Panc1 (cell line): ENCODE data around the gene GLB1L2. TPM values are rescaled to one million over a fixed set of nuclear protein-coding genes. Genes with fewer than 3 reads are reported as not detected.

ENCODE experiments used
- ATAC-seq: fragments of 200-7000 bp; cut with Tn5 transposase; 2 replicates; pipeline ENCODE4 v1.9.1; 2020; ENCODE audit warnings: mild to moderate bottlenecking, moderate library complexity
- BruUV-seq: library from RNA; stranded (reverse); fragments of 400-500 nt; replicated peaks from 2 replicates; lab custom pipeline; 2021; lab: Mats Ljungman, UMichigan
- CTCF ChIA-PET: fragments of 300-600 bp; sonication (Branson Sonifier 250); formaldehyde crosslinking; loops from one replicate; lab custom pipeline; 2022; ENCODE audit warnings: antibody characterized with exemption; lab: Charles Lee
- POLR2A ChIA-PET: fragments of 300-600 bp; sonication (Branson Sonifier 250); formaldehyde crosslinking; loops from one replicate; lab custom pipeline; 2022; ENCODE audit warnings: antibody characterized with exemption; lab: Charles Lee
- DNase-seq: peaks from one replicate; pipeline ENCODE4 v3.0.0-alpha.2; 2010; ENCODE audit warnings: low read depth, low spot score
- H3K27ac ChIP-seq: 2 replicates; pipeline ENCODE4 v1.5.1; 2011; ENCODE audit warnings: mild to moderate bottlenecking, low read length, inconsistent platforms
- H3K27me3 ChIP-seq: fragments of 200-500 bp; sonication (Bioruptor generic); 2 replicates; pipeline ENCODE4 v1.6.0; 2014; ENCODE audit warnings: low read length, inconsistent platforms; ENCODE audit not compliant: control insufficient read depth, insufficient read depth
- H3K36me3 ChIP-seq: fragments of 200-500 bp; sonication (Bioruptor generic); 2 replicates; pipeline ENCODE4 v1.5.1; 2014; ENCODE audit warnings: inconsistent platforms, mild to moderate bottlenecking, low read length, moderate library complexity; ENCODE audit not compliant: control insufficient read depth, insufficient read depth
- H3K4me1 ChIP-seq: 2 replicates; pipeline ENCODE4 v1.5.1; 2011; ENCODE audit warnings: inconsistent platforms, mild to moderate bottlenecking, low read length, moderate library complexity; ENCODE audit not compliant: control insufficient read depth, insufficient read depth
- H3K4me3 ChIP-seq, 2 experiments: 2 replicates each; pipeline ENCODE4 v1.5.1; 2011 to 2012; ENCODE audit warnings: low read depth in 2 of 2, low read length in 2 of 2, mild to moderate bottlenecking in 2 of 2, inconsistent platforms in 1 of 2, moderate library complexity in 1 of 2
- H3K9me3 ChIP-seq: fragments of 200-500 bp; sonication (Bioruptor generic); 2 replicates; pipeline ENCODE4 v1.5.1; 2014; ENCODE audit warnings: low read depth, mild to moderate bottlenecking, inconsistent platforms, low read length, moderate library complexity; ENCODE audit not compliant: control insufficient read depth, insufficient read depth
- POLR2AphosphoS5 ChIP-seq: IDR thresholded peaks from 2 replicates; pipeline ENCODE4 v1.6.1; 2012; ENCODE audit warnings: mild to moderate bottlenecking, low read depth, low read length, moderate library complexity
- SIN3A ChIP-seq: IDR thresholded peaks from 2 replicates; pipeline ENCODE4 v1.6.1; 2012; ENCODE audit warnings: low read depth, mild to moderate bottlenecking, low read length, moderate library complexity, borderline replicate concordance; ENCODE audit not compliant: insufficient read depth
- TCF7L2 ChIP-seq: IDR thresholded peaks from 2 replicates; pipeline ENCODE4 v1.6.1; 2011; ENCODE audit warnings: mild to moderate bottlenecking, low read depth, low read length, inconsistent platforms
- in situ Hi-C: cut with HindIII; loops from 2 replicates; pipeline ENCODE4 v1.10.0; 2016; ENCODE audit warnings: low sequenced_read_pairs, low pct_unique_long_range_greater_than_20kb
- intact Hi-C: fragments of 100-400 bp; cut with micrococcal nuclease; formaldehyde crosslinking; loops from one replicate; pipeline ENCODE4 v1.10.0; 2022; ENCODE audit not compliant: unreplicated experiment
- total RNA-seq: library from RNA; stranded (reverse); gene quantifications from one replicate; pipeline ENCODE4 v1.2.1, GENCODE V29; 2021; ENCODE audit not compliant: unreplicated experiment
- TF ChIP-seq, protein P1 (sequence below), 2 experiments: IDR thresholded peaks; 2 replicates each; pipeline ENCODE4 v1.6.1; 2011 to 2012; ENCODE audit warnings: low read depth in 2 of 2, control low read depth in 1 of 2, low read length in 1 of 2, mild to moderate bottlenecking in 1 of 2, moderate library complexity in 1 of 2; ENCODE audit not compliant: insufficient read depth in 1 of 2
- TF ChIP-seq, protein P2 (sequence below): fragments of 450-650 bp; IDR thresholded peaks from 2 replicates; pipeline ENCODE4 v1.5.1; 2017; ENCODE audit warnings: mild to moderate bottlenecking

GLB1L2 gene
- total RNA-seq, 1 experiment from 2014 or later: 10.4 TPM

DNA sequence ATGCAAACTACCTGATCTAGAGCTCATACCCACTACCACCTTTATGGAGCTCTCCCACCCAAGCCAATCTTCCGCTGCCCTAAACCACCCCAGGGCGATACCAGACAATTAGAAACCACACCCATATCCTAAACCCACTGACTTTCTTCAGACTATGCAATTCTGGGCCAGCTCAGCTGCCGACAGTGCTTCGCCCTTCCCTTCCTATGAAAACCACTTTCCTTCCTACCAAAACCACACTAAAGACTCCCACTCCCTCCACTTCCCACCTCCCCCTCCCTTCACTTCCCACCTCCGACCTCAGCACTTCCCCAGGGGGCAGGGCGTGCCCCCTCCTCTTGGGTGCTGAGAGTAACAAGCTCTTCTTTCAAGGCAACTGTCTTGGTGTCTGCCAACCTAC is 55.2 kb downstream of the GLB1L2 start:
- CTCF ChIA-PET: no interaction called here

DNA sequence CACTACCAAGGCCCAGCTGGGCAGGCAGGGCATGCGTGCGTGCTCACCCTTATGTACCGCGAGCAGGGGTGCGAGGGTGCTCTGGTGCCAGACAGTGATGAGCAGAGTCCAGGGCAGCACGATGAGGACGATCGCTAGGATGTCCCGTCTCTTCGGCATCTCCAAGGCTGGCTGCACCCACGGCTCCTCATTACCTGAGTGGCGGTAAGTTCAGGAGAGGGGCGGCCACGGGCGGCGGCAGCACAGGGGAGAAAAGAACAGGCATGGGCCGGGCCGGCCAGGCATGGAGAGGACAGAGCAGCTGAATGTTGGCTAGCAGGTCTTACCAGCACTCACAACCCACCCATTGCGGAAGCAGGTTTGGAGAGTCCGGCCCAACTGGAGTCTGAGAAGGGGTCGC is 55.7 kb downstream of the GLB1L2 start:
- no TSS peak for BruUV-seq
- Histone ChIP-seq H3K27ac (no peak overlapping the region), H3K4me3 (no peak overlapping the region), H3K4me1 (no peaks in the 10 kb centered on the region), H3K9me3 (no peaks in the 10 kb centered on the region), H3K27me3 (peaks cover 6% of the 10 kb centered on the region; the same call in 1 of the 2 replicates), H3K36me3 (no peaks in the 10 kb centered on the region)
- ATAC-seq: no peak
- ChIA-PET CTCF (no interaction called here), POLR2A (interaction anchor here (0.7 kb wide), 1 partner anchor 416 kb away, joined by 7 read pairs; no protein-coding TSS in a partner anchor)
- in situ Hi-C loops: no loop called here
- no peak for DNase-seq
- TF ChIP-seq SIN3A (no peak), TCF7L2 (no peak), POLR2AphosphoS5 (no peak)
- TF ChIP-seq, protein P1, sequence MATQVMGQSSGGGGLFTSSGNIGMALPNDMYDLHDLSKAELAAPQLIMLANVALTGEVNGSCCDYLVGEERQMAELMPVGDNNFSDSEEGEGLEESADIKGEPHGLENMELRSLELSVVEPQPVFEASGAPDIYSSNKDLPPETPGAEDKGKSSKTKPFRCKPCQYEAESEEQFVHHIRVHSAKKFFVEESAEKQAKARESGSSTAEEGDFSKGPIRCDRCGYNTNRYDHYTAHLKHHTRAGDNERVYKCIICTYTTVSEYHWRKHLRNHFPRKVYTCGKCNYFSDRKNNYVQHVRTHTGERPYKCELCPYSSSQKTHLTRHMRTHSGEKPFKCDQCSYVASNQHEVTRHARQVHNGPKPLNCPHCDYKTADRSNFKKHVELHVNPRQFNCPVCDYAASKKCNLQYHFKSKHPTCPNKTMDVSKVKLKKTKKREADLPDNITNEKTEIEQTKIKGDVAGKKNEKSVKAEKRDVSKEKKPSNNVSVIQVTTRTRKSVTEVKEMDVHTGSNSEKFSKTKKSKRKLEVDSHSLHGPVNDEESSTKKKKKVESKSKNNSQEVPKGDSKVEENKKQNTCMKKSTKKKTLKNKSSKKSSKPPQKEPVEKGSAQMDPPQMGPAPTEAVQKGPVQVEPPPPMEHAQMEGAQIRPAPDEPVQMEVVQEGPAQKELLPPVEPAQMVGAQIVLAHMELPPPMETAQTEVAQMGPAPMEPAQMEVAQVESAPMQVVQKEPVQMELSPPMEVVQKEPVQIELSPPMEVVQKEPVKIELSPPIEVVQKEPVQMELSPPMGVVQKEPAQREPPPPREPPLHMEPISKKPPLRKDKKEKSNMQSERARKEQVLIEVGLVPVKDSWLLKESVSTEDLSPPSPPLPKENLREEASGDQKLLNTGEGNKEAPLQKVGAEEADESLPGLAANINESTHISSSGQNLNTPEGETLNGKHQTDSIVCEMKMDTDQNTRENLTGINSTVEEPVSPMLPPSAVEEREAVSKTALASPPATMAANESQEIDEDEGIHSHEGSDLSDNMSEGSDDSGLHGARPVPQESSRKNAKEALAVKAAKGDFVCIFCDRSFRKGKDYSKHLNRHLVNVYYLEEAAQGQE (IDR thresholded peaks at IDR 0.05; ENCODE audit: insufficient read depth in 1 of 2, low read depth in 2 of 2, low read length in 1 of 2): no peak
- TF ChIP-seq, protein P2, sequence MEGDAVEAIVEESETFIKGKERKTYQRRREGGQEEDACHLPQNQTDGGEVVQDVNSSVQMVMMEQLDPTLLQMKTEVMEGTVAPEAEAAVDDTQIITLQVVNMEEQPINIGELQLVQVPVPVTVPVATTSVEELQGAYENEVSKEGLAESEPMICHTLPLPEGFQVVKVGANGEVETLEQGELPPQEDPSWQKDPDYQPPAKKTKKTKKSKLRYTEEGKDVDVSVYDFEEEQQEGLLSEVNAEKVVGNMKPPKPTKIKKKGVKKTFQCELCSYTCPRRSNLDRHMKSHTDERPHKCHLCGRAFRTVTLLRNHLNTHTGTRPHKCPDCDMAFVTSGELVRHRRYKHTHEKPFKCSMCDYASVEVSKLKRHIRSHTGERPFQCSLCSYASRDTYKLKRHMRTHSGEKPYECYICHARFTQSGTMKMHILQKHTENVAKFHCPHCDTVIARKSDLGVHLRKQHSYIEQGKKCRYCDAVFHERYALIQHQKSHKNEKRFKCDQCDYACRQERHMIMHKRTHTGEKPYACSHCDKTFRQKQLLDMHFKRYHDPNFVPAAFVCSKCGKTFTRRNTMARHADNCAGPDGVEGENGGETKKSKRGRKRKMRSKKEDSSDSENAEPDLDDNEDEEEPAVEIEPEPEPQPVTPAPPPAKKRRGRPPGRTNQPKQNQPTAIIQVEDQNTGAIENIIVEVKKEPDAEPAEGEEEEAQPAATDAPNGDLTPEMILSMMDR: no peak
- intact Hi-C loops: no loop called here

More for the DNA sequence above, 55.2 kb downstream of the GLB1L2 start:
- POLR2A ChIA-PET: interaction anchor here (0.6 to 0.7 kb wide), 2 partner anchors 15 to 417 kb away, joined by 3 to 7 read pairs; no protein-coding TSS in a partner anchor
- H3K27ac ChIP-seq: no peak overlapping the region
- H3K9me3 ChIP-seq: no peaks in the 10 kb centered on the region
- no peaks in the 10 kb centered on the region for H3K36me3 ChIP-seq
- H3K4me1 ChIP-seq: no peaks in the 10 kb centered on the region
- no TSS peak for BruUV-seq
- no peak overlapping the region for H3K4me3 ChIP-seq
- in situ Hi-C loops: no loop called here
- no peak for TF ChIP-seq TCF7L2
- TF ChIP-seq SIN3A: no peak
- TF ChIP-seq, protein P2: no peak
- TF ChIP-seq, protein P1 (IDR thresholded peaks at IDR 0.05; ENCODE audit: insufficient read depth in 1 of 2, low read depth in 2 of 2, low read length in 1 of 2): no peak
- TF ChIP-seq POLR2AphosphoS5: no peak
- intact Hi-C loops: no loop called here
- ATAC-seq (no peak), DNase-seq (no peak)
- H3K27me3 ChIP-seq: peaks cover 6% of the 10 kb centered on the region; the same call in 1 of the 2 replicates
